ENCODE data around the gene IL11. TPM values are rescaled to one million over a fixed set of nuclear protein-coding genes. Genes with fewer than 3 reads are reported as not detected.

The IL11 gene
- total RNA-seq, 2 donors from 2014 or later: 0.16 TPM; not detected in 1

DNA sequence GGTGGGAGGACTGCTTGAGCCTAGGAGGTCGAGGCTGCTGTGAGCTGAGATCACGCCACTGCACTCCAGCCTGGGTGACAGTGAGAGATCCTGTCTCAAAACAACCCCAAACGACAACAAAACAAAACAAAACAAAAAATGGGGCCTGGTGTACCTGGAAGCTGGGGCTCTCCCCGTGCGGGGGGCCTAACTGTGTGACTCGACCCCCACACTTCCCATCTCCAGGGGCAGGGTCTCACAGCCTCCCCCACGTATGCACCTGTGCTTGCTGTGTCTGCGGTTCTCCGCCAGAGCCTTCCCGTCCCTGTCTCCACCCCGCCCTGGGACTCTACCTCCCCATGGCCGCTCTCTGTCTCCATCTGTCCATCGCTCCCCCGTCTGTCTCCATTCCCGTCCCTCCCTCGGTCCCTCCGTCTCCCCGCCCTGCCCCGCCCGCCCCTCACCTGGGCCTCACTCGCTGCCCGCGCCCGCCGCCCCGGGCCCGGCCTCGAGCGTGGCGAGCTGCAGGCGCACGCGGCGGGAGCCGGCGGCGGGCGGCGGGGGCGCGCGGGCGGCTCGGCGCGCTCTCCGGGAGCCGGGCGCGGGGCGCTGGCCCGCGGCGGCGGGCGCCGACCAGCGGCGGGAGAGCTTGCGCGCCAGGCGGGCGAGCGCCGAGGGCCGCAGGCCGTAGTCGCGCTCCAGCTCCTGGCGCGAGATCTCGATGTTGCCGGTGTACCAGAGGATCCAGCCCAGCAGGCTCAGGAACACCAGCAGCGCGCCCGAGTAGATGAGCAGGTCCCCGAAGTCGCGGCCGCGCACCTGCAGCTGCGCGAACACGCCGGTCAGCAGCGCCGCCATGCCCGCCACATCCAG, 13.2 kb upstream of the IL11 start:
- DNase-seq (ENCODE audit: low spot score): no peak
- Histone ChIP-seq H3K27me3 (no peaks in the 10 kb centered on the region), H3K4me3 (peak overlapping the region; percentile 40 to 82), H3K9me3 (no peaks in the 10 kb centered on the region), H3K4me1 (peaks cover 0 to 41% of the 10 kb centered on the region in 2 donors), H3K27ac (peak overlapping the region; percentile 60 to 92), H3K36me3 (peaks cover 16% of the 10 kb centered on the region)
- TF ChIP-seq, protein P1, sequence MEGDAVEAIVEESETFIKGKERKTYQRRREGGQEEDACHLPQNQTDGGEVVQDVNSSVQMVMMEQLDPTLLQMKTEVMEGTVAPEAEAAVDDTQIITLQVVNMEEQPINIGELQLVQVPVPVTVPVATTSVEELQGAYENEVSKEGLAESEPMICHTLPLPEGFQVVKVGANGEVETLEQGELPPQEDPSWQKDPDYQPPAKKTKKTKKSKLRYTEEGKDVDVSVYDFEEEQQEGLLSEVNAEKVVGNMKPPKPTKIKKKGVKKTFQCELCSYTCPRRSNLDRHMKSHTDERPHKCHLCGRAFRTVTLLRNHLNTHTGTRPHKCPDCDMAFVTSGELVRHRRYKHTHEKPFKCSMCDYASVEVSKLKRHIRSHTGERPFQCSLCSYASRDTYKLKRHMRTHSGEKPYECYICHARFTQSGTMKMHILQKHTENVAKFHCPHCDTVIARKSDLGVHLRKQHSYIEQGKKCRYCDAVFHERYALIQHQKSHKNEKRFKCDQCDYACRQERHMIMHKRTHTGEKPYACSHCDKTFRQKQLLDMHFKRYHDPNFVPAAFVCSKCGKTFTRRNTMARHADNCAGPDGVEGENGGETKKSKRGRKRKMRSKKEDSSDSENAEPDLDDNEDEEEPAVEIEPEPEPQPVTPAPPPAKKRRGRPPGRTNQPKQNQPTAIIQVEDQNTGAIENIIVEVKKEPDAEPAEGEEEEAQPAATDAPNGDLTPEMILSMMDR (IDR thresholded peaks at IDR 0.05): peak in 1 of 2 donors; percentile 45

DNA sequence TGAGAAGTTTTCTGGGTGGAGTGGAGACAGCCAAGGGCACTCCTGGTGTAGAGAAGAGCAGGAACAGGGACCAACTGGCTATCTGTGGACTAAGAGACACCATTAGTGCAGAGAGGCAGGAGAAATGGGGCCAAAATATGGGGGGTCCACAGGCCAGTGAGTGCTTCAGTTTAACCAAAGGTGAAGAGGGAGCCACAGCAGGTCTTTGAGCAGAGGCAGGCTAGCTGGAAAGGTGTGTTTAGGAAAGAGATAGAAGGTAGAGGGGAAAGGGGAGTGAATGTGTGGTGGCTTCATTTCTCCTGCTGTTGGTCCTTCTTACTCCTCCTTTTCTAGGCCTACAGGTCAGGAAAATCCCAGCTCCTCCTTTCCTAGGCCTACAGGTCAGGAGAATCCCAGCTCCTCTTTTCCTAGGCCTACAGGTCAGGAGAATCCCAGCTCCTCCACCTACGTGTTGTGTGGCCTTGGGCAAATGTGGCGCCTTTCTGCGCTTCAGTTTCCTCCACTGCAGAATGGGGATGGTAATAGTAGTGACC, 12.3 kb upstream of the IL11 start:
- Histone ChIP-seq H3K36me3 (peaks cover 7% of the 10 kb centered on the region), H3K4me1 (peaks cover 0 to 35% of the 10 kb centered on the region in 2 donors), H3K27me3 (no peaks in the 10 kb centered on the region), H3K27ac (no peak overlapping the region), H3K9me3 (no peaks in the 10 kb centered on the region), H3K4me3 (no peak overlapping the region)
- no peak for DNase-seq (ENCODE audit: low spot score)
- TF ChIP-seq, protein P1 (IDR thresholded peaks at IDR 0.05): no peak

DNA sequence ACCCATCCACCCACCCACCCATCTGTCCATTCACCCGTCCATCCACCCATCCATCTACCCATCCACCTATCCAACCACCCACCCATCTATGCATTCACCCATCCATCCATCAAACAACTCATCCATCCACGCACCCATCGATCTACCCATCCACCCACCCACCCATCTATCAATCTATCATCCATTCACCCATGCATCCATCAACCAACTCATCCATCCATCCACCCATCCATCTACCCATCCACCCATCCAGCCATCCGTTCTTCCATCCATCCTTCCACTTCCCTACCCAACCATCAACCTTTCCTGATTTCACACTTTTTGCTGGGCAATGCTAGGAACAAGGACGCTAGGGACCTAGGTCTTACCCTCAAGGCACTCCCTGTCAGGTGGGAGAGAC, 11.8 kb upstream of the IL11 start:
- DNase-seq (ENCODE audit: low spot score): no peak
- H3K27me3 ChIP-seq: no peaks in the 10 kb centered on the region
- peaks cover 0 to 33% of the 10 kb centered on the region in 2 donors for H3K4me1 ChIP-seq
- no peak overlapping the region for H3K4me3 ChIP-seq
- no peaks in the 10 kb centered on the region for H3K9me3 ChIP-seq
- no peak overlapping the region for H3K27ac ChIP-seq
- TF ChIP-seq, protein P1 (IDR thresholded peaks at IDR 0.05): no peak
- peaks cover under 1% of the 10 kb centered on the region for H3K36me3 ChIP-seq

DNA sequence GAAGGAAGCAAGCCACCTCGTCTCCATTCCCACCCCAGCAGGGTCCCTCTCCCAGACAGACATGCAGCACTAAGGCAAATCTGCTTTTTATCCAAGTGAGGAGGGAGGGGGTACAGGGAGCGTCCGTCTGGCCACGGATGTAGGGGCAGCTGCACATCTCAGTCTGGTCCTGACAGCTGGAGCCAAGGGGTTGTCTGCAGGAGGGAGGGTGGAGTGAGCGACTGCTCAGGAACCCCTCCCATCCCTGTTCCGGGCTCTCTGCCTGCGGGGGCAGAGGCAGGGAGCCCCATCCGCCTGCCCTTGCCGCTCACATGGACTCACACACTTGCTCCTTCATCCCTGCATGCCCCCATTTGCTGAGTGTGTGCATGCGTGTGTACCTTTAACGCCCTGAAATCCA, 8.9 kb upstream of the IL11 start:
- Histone ChIP-seq H3K9me3 (no peaks in the 10 kb centered on the region), H3K27ac (no peak overlapping the region), H3K4me1 (peaks cover 0 to 16% of the 10 kb centered on the region in 2 donors), H3K27me3 (peaks cover 0 to 15% of the 10 kb centered on the region in 2 donors), H3K36me3 (no peaks in the 10 kb centered on the region), H3K4me3 (no peak overlapping the region)
- no peak for DNase-seq (ENCODE audit: low spot score)
- TF ChIP-seq, protein P1 (IDR thresholded peaks at IDR 0.05): no peak

DNA sequence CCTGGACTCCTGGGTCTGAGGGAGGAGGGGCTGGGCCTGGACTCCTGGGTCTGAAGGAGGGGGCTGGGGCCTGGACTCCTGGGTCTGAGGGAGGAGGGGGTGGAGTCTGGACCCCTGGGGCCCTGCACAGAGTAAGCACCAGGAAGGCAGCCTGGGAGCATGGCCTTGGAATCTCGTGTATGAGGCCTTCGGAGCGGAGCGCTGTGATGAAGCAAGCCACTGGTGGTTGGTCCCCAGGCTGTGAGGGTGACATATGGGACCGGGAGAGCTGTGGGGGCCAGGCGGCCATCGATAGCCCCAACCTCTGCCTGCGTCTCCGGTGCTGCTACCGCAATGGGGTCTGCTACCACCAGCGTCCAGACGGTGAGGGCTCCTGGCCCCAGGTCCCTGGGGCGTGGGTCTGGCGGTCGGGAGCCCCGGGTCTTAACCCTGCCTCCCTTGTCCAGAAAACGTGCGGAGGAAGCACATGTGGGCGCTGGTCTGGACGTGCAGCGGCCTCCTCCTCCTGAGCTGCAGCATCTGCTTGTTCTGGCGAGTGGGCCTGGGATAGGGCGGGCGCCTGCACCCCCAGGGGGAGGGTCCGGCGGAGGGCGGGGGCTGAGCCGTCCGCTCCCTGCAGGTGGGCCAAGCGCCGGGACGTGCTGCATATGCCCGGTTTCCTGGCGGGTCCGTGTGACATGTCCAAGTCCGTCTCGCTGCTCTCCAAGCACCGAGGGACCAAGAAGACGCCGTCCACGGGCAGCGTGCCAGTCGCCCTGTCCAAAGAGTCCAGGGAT, 7.3 kb upstream of the IL11 start:
- no peak for DNase-seq (ENCODE audit: low spot score)

More for the DNA sequence above, 7.3 kb upstream of the IL11 start:
- H3K4me3 ChIP-seq: no peak overlapping the region
- H3K36me3 ChIP-seq: no peaks in the 10 kb centered on the region
- no peaks in the 10 kb centered on the region for H3K9me3 ChIP-seq
- TF ChIP-seq, protein P1 (IDR thresholded peaks at IDR 0.05): no peak
- peaks cover 0 to 7% of the 10 kb centered on the region in 2 donors for H3K4me1 ChIP-seq
- H3K27me3 ChIP-seq: peaks cover 3 to 25% of the 10 kb centered on the region in 2 donors
- H3K27ac ChIP-seq: no peak overlapping the region
